Skeletal muscle cell (primary cell): ENCODE results near the gene HS6ST1.

Experiments used
- DNase-seq: peaks from one replicate; pipeline ENCODE4 v3.0.0-alpha.2; 2010; ENCODE audit warnings: low read depth
- H3K4me3 ChIP-seq: 2 replicates; pipeline ENCODE4 v1.5.1; 2011; ENCODE audit warnings: low read depth, mild to moderate bottlenecking, control low read depth, low read length, moderate library complexity

The HS6ST1 gene

DNA sequence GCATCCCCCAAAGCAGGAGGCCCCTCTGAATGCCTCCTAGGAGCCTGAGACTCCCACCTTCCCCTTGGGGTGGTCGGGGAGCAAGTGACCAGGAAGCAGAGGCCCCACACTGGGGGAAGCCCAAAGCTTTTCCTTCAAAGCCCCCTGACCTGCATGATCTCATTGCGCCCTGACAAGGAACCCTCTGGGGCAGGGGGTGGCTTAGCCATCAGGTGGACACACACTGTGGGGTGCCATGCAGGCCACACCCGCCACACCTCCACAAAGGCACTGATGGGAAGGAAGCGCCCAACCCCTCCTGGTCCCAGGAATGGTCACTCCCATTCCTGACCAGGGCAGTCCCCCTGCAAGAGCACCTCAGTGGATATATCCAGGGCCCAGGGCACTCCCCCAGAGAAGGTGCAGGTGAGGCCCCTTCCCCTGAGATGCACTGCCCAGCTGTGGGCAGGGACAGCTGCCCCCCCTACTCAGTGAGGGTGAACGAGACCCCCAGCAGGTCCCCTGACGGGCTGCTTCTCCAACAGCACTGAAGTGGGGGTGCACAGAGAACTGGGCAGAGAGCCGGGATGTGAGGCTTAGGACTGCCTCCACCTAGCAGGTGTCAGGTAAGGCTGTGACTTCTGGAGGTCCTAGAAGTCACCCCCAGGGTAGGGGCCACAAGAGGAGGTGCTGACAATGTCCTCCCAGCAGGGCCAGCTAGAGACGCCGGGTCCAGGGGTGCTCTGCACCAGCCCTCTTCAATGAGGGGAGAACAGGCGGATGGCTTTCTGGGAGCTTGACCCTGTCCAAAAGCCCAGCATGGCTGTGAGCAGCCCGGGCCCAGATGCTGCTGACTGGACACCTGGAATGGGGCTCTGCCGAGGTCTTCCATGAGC lies 31.5 kb downstream of the HS6ST1 start:
- no peak for DNase-seq
- no peak overlapping the region for H3K4me3 ChIP-seq

DNA sequence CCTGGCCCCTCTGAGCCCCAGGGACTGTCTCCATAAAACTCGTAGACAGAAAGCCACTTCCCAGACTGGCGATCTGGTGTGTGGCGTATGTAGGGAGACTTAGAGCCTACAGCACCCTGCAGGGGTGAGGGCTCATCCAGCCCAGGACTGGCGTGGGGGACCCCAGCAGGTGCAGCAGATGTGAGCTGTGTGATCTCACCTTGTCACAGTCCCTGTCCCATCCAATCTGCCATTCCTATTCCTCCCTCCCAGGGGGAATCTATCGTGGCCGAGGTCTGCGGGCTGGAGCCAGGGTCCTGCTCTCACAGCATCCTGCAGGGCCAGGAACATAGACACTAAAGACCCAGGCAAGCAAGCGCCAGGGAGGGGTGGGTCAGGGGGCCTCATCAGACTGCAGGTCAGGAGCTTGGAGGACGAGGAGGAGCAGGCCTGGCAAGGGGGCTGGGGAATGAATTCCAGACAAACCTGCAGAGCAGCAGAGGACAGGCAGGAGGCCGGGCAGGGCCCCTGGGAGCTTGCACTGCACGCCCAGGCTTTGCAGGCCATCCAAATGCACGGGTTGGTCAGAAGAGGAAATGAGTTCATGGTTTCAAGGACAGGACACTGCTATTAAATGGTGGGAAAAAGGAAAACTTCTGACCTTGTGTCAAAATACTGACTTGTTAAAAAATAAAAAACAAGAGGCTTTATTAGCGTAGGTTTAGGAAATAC lies 32.5 kb downstream of the HS6ST1 start:
- H3K4me3 ChIP-seq = no peak overlapping the region
- DNase-seq = no peak

DNA sequence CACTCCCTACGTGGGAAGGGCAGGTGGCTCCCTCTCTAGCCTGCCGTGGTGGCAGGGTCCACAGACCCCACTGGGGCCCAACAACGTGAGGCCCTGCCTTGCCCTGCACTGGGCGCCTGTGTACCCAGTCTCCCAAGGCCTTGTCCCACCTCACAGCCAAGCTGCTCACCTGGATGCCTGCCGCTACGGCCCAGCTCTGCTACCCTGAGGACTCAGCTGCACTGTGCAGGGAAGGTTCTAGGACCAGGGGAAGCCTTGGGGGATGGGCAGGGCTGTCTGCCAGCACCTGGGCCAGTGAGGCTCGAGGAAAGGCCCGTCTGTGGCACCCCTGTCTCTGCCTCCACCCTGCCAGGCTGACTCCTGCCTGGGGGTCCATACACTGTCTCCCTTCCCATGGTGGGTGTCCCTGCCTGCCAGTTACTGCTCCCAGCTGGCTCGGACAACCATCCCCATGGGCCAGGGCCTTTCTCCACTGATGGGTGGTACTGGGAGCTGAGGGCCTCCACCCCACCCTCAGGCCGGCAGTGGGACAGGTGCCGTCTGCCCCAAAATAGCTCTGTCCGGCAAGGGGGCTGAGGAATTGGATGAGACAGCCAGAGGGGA lies 33.2 kb downstream of the HS6ST1 start:
- DNase-seq = no peak
- no peak overlapping the region for H3K4me3 ChIP-seq

DNA sequence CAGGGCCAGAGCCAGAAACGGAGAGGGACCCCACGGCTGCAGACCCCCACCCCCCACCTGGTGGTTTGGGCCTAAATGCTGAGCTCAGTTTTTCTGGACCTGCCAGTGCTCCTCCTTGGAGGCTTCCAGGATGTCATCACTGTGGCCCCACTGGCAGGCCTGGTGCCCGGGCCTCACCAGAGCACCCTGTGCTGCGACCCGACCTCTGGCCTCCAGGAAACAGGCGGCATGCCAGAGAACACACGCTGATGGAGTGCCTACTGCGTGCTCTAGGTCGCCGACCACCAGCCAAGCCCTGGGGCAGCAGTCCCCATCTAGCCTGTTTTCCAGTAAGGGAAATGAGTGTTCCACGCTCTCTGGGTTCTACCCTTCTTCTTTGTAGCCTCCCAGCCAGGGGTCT lies 33.8 kb downstream of the HS6ST1 start:
- DNase-seq = no peak
- H3K4me3 ChIP-seq = no peak overlapping the region

DNA sequence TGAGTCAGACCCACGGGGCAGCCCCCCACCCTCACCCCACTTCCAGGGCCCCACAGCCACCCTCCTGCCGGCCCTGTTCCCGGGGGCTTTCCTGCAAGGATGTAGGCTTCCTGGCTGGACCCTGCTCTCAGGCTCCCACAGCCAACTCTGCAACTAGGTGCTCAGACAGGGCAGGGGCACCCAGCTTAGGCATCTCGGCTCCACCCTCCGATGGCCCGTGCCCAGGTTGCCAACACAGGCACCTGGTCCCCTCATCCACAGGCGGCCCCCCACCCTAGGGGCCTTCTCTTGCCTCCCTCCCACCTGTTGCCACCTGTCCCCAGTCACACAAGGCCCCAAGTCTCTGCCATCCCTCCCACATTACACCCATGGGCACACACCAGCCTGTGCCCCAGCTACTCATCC lies 34.6 kb downstream of the HS6ST1 start:
- H3K4me3 ChIP-seq = no peak overlapping the region
- DNase-seq = no peak

DNA sequence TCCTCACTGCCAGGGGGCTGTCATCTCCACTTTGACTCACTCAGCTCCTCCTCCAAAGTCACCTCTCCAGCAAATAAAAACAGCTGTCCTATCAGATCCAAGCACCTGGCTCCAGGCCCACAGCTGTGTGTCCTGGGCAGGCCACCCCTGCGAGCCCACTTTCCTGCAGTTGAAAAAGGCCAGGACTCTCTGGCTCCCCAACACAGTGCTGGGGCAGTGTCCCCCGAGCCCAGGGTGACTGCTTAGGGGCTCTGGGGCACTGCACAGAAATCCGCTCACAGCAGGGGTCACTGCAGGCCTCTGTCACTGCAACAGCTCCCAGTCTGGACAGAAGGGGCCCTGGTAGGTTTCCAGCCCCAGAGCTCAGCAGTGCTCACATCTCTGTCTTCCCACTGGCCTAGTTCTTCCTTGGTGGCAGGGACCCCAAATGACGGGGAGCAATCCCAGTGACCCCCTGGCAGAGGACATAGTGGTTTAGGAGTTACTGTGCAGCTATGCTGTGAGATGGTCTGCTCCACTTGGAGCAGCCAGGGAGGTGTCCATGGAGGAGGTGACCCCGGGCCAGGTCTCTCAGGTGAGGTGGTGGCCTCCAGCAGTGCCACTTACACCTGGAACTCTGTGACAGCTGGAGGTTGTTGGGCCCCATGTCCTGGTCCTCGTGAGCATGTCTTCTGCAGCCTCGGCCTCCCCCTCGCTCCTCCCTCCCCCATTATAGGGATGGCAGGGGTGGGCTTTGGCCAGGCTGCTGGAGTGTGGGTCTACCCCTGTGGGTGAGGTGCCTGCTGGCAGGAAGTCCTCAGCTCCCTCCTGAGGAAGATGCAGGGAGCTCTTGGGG lies 35.5 kb downstream of the HS6ST1 start:
- DNase-seq = no peak
- H3K4me3 ChIP-seq = no peak overlapping the region

DNA sequence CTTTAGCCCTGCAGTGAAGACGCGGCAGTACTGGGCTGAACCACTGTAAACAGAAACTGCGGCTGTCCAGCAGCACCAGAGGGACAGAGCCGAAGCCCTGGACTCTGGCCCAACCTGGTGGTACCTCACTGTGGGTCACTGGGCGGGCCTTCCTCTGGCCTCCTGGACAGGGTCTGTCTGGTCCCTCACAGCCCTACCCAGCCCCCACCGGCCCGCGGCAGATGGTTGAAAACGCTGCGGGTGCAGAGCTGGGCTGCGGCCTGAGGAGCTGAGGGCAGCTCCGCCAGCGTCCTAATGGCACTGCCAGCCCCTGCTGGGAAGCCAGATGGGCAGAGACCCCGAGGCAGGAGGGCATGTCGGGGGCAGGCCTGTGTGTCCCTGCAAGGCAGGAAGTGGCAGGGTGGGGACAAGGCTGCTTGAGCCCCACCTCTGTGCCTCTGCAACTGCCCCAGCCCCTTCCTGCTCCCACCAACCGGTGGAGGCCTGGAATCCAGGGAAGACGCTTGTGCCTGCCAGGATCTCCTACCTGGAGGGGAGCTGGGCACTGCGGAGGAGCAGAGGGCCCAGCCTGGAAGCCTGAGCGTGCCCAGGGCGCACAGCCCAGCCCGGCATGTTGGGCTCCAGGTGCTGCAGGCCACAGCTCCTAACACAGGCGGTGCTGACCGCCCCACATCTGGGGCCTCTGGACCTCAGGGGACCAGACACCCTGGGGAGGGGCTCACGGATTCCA lies 36.3 kb downstream of the HS6ST1 start:
- no peak overlapping the region for H3K4me3 ChIP-seq
- DNase-seq = no peak

DNA sequence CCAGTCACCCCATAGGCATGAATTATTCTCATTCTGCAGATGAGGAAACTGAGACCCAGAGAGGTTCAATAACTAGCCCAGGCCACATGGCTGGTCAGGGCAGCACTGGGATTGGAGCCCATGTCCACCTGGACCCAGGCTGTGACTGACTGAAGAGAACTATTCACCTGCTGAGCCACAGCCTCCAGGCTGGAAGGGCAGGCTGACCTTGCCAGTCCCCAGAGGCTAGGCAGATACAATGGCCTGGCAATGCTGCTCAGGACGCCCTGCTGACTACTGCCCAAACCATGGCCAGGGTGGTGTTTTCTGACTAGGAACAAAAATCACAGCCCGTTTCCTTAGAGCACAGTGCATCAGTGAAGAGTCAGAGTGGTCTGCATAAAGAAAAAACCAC lies 36.8 kb downstream of the HS6ST1 start:
- no peak for DNase-seq

DNA sequence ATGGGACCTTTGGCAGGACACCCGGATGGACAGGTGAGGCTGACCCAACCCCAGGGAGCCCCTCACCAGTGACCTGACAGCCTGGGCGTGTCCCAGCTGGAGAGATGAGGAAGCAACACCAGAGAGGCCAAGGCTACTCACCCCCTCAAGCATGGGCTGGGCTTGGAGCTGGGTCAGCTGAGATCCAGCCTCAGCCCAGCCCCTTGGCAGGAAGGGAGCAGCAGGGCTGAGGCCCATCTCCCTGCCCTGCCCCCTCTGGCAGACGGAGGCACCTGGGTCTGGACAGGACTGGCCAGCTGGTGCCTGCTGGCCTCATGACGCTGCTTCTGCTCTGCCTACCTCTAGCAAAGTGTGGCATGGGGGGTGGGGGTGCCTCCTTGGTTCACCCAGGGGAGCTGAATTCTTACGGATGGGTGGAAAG lies 37.8 kb downstream of the HS6ST1 start:
- no peak overlapping the region for H3K4me3 ChIP-seq
- no peak for DNase-seq

More for the DNA sequence above, 36.8 kb downstream of the HS6ST1 start:
- H3K4me3 ChIP-seq = no peak overlapping the region

DNA sequence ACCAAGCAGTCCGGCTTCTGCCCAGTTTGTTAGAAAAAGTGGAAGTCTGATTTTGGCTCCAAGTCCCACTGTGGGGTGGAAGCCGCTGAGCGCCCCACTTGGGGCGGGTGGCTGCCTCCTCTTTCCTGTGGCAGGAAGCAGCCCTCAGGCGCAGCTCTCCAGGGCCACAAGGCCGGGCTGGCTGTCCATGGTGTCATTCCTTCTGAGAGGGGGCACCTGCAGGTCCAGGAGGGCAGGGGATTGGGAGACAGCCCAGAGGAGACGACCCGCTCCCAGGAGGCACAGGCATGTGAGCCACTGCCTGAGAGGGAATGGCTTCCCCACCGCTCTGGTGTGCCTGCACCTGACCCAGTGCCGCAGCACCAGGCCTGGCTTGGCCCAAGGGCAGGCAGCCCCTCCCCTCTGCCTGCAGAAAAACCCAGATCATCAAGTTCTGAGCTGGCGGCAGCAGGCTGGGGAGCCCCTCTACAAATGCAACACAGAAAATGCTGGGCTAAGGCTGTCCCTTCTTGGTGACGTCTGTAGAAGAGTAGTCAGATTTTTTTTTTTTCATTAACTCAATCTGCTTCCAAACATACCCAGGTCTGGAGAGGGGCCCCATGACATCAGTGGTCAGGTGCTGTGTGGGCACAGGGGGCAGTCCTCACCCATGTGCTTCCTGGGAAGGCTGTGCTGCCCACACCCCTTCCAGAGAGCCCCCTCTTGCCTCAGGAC lies 38.4 kb downstream of the HS6ST1 start:
- H3K4me3 ChIP-seq = no peak overlapping the region
- no peak for DNase-seq

DNA sequence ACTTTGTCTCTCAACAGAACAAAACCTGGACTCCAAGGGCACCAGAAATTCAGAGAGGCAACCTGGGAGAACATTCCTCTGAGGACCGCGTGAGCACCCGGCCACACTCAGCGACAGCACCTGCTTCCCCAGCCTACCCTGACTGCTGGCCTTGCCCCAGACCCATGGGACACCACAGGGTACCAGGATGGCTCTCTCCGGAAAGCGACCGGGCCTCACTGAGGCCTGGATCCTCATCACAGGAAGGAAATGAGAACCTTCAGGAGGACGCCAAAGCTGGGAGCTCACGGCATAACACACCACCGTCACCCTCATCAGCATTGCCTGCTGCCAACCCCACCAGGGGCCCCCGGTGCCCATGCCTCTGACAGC lies 38.9 kb downstream of the HS6ST1 start:
- no peak overlapping the region for H3K4me3 ChIP-seq
- no peak for DNase-seq

DNA sequence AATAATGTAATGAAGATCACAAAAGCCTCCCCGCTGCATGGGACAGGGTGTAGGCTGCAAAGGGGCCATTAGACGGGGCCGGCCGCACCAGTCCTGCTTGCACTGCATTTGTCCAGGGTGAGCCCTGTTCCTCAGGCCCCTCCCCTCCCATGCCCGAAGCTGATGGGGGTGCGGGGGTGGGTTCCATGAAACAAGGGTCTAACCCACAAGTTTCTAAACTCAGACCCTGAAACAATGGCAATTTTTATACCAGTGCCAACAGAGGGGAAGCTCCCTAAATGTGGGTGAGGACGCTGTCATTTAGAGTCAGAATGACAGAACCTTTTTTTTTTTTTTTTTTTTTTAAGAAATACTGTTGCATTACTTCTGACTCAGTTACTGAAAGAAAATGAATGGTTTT lies 39.7 kb downstream of the HS6ST1 start:
- no peak overlapping the region for H3K4me3 ChIP-seq
- DNase-seq = no peak

DNA sequence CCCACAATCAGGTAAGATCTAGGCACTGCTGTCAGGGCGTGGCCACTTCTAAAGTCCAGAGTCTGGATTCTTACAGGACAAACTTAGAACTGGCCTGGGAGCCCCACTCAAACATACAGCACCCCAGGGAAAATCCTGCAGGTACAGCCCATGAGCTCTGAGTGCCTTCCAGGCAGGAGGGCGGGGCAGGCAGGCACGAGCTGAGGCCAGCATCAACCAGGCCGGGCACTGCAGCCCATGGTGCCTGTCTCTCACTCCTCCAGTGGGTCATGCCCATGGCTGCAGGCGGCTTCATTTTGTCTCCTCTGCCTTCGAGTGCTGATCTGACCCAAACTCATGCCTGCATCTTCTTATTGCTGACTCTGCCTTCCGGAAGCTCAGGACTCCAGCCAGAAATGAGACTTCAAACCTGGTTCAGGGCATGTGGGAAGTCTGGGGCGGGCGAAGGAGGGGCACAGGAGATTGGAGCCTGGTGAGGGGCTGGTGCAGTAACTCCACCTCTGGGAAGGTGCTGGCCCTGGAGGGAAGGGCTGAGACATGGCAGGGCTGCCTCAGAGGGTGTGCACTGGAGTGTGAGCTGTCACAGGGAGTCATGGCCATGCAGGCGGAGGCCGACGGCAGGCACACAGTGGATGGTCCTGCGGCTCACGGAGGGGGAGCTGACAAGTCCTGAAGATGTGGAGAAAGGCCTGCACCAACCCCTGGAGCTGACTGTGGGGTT lies 40.5 kb downstream of the HS6ST1 start:
- H3K4me3 ChIP-seq = no peak overlapping the region
- DNase-seq = no peak

DNA sequence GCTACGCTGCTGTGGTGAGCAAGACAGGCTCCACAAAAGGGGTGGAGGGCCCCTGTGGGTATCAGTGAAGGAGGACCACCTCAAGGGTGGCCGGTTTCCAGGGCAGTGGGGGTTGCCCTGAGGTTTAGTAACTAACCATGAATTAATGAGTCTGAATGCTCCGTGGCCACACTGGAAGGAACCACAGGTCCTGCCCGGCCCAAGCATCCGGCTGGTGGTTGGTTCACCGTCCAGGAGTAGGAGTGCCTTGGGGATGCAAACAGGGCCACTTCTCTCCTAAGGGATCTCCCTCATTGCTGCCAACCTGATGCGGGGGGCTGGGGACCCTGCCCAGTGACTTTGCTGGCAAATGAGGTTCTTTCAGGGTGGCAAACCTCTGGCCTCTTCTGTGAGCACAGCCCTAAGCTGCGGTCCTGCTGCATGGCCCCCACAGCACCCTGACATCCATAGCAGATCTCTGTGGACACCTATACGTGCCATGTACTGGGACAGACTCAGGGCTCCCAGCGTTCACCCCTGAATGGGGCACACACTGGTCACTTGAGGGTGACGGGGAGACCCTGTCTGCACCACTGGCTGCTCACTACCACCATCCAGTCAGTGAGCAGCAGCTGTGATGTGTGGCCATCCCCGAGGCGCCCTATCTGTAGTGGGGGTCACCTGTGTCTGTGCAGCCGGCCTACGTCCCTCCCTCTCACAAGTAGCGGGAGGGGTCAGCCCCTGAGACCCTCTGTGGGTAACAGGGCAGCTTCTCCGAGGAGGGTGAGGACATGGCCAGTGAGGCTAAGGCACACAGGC lies 41.6 kb downstream of the HS6ST1 start:
- DNase-seq = no peak
- H3K4me3 ChIP-seq = no peak overlapping the region

DNA sequence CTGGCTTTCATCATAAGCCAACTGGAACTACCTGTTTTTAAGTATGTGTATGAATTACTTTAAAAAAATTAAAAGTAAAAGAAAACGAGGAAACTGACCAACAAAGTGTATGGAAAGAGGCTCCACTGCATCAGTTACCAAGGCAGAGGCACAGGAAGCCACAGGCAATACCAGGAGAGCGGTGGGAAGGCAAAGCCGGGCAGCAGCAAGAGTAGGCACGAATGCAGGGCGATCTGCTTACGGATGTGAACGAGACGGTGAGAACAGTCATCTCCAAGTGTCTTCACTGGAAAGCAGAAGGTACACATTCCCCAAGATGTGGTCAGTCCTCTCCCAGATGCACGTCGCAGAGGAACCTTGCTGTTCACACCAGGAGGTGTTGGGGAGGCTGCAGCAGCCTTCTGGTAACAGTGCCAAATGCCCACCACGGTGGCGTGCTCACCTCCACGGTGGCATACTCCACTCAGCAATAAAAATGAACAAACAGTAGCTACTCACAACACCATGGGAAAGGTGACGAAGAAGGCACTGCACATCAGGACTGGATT lies 43.1 kb downstream of the HS6ST1 start:
- no peak for DNase-seq
- no peak overlapping the region for H3K4me3 ChIP-seq

DNA sequence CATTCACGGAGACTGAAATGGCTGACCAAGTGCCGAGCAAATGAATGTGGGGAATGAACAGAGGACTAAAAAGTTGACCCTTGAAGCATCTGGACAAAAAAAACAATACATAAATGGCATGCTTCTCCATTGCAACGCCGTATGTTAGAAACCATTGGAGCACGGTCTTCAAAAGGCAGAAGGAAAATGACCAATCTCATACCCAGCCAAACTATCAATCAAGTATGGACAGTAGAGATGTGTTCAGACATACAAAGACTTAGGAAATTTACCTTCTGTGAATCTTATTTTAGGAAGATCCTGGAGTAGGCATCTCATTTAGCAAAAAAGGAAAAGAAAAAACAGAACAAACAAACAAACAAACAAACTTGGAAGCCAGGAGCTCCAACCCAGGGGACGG lies 44.5 kb downstream of the HS6ST1 start:
- no peak overlapping the region for H3K4me3 ChIP-seq
- no peak for DNase-seq
